Breast epithelium (tissue), 4 donors: ENCODE data around the gene TNFSF15. TPM values are rescaled to one million over a fixed set of nuclear protein-coding genes. Genes with fewer than 3 reads are reported as not detected.

Experiments
- DNase-seq, 2 donors: peaks; one replicate each; pipeline ENCODE4 v3.0.0-alpha.2; 2019; ENCODE audit warnings: low spot score in 2 of 2
- H3K27ac ChIP-seq, 2 donors: fragments of 200-600 bp; sonication (generic) in 1 of 2; one replicate each; pipeline ENCODE4 v1.5.1; 2016 to 2019; ENCODE audit warnings: mild to moderate bottlenecking in 1 of 2
- H3K27me3 ChIP-seq, 2 donors: fragments of 200-600 bp; sonication (generic) in 1 of 2; one replicate each; pipeline versions ENCODE4 v1.5.1 to v1.6.0; 2017 to 2019; ENCODE audit warnings: control low read depth in 1 of 2, mild to moderate bottlenecking in 1 of 2
- H3K36me3 ChIP-seq: fragments of 200-600 bp; one replicate; pipeline ENCODE4 v1.5.1; 2019
- H3K4me1 ChIP-seq, 2 donors: fragments of 200-600 bp; sonication (generic); one replicate each; pipeline ENCODE4 v1.5.1; 2016 to 2019; ENCODE audit warnings: control low read depth in 1 of 2
- H3K4me3 ChIP-seq, 3 donors: fragments of 200-600 bp; sonication (generic); 1 replicate in 2 of 3; 2 replicates in 1 of 3; pipeline ENCODE4 v1.5.1; 2016 to 2019; ENCODE audit warnings: mild to moderate bottlenecking in 3 of 3, moderate library complexity in 2 of 3
- H3K9me3 ChIP-seq, 2 donors: fragments of 200-600 bp; sonication (generic) in 1 of 2; one replicate each; pipeline ENCODE4 v1.5.1; 2016 to 2019; ENCODE audit warnings: control low read depth in 1 of 2
- POLR2A ChIP-seq: fragments of 450-650 bp; IDR thresholded peaks from one replicate; pipeline ENCODE4 v1.6.1; 2016; ENCODE audit warnings: antibody characterized with exemption, mild to moderate bottlenecking, moderate library complexity
- POLR2AphosphoS5 ChIP-seq, 3 donors: sonication (generic); formaldehyde crosslinking; IDR thresholded peaks; one replicate each; pipeline ENCODE4 v1.6.1; 2017; ENCODE audit warnings: antibody characterized with exemption in 3 of 3
- intact Hi-C: fragments of 100-400 bp; cut with DNase I; formaldehyde crosslinking; loops from one replicate; pipeline ENCODE4 v1.15.1; 2023; ENCODE audit warnings: low total_unique reads
- total RNA-seq, 3 donors: library from RNA; depleted of rRNA; stranded (reverse); fragments of >200 nt; gene quantifications; one replicate each; pipeline ENCODE4 v1.1.0, GENCODE V29; 2016
- TF ChIP-seq, protein P1 (sequence below), 3 donors: fragments of 450-650 bp; IDR thresholded peaks; one replicate each; pipeline ENCODE4 v1.5.1; 2016 to 2017; ENCODE audit warnings: antibody characterized with exemption in 3 of 3, mild to moderate bottlenecking in 3 of 3, moderate library complexity in 3 of 3

TNFSF15 gene
- total RNA-seq, 3 donors from 2014 or later: 0.16 to 2.0 (median 0.66) TPM

DNA sequence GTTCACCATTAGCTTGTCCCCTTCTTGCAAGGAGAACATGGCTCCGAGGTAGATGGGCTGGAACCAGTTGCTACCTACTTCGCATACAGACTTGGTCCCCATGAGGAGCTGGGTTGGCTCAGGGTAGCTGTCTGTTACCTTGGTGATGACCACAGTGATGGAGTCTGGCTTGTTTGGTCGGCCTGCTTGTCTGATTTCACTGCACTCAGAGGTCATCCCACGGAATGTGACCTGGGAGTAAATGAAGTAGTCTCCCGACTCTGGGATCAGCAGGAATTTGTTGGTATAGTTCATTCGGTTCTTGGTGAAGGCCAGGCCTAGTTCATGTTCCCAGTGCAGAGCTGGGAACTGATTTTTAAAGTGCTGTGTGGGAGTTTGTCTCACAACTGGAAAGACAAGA lies 15.3 kb downstream of the TNFSF15 start:
- H3K4me1 ChIP-seq: no peaks in the 10 kb centered on the region
- TF ChIP-seq POLR2A: no peak
- TF ChIP-seq, protein P1, sequence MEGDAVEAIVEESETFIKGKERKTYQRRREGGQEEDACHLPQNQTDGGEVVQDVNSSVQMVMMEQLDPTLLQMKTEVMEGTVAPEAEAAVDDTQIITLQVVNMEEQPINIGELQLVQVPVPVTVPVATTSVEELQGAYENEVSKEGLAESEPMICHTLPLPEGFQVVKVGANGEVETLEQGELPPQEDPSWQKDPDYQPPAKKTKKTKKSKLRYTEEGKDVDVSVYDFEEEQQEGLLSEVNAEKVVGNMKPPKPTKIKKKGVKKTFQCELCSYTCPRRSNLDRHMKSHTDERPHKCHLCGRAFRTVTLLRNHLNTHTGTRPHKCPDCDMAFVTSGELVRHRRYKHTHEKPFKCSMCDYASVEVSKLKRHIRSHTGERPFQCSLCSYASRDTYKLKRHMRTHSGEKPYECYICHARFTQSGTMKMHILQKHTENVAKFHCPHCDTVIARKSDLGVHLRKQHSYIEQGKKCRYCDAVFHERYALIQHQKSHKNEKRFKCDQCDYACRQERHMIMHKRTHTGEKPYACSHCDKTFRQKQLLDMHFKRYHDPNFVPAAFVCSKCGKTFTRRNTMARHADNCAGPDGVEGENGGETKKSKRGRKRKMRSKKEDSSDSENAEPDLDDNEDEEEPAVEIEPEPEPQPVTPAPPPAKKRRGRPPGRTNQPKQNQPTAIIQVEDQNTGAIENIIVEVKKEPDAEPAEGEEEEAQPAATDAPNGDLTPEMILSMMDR (IDR thresholded peaks at IDR 0.05): no peak
- no peak for TF ChIP-seq POLR2AphosphoS5 (IDR thresholded peaks at IDR 0.05)
- no peaks in the 10 kb centered on the region for H3K9me3 ChIP-seq
- no peaks in the 10 kb centered on the region for H3K27me3 ChIP-seq
- no peak overlapping the region for H3K4me3 ChIP-seq
- DNase-seq: no peak
- intact Hi-C loops: no loop called here
- no peaks in the 10 kb centered on the region for H3K36me3 ChIP-seq
- no peak overlapping the region for H3K27ac ChIP-seq

DNA sequence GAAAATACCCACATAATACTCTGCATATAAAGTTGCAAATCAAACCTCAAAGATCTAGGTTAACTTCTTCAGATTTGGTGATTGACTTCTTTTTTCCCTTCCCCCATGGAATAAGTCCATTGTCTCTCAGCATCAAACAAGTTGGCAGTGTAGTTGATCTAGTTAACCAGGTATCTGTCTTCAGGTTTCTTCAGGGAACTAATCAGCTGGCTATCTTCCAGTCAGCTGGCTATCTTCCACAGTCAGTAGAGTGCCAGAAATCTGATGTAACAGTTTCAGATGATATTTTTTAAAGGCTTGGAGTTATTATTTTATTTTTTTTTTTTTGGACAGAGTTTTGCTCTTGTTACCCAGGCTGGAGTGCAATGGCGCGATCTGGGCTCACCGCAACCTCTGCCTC lies 16.8 kb downstream of the TNFSF15 start:
- TF ChIP-seq POLR2A (no peak), POLR2AphosphoS5 (IDR thresholded peaks at IDR 0.05) (no peak)
- TF ChIP-seq, protein P1 (IDR thresholded peaks at IDR 0.05): no peak
- Histone ChIP-seq H3K36me3 (no peaks in the 10 kb centered on the region), H3K9me3 (no peaks in the 10 kb centered on the region), H3K27ac (peak overlapping the region in 1 of 2 donors; percentile 60), H3K4me3 (no peak overlapping the region), H3K27me3 (no peaks in the 10 kb centered on the region), H3K4me1 (no peaks in the 10 kb centered on the region)
- DNase-seq: no peak
- intact Hi-C loops: no loop called here

DNA sequence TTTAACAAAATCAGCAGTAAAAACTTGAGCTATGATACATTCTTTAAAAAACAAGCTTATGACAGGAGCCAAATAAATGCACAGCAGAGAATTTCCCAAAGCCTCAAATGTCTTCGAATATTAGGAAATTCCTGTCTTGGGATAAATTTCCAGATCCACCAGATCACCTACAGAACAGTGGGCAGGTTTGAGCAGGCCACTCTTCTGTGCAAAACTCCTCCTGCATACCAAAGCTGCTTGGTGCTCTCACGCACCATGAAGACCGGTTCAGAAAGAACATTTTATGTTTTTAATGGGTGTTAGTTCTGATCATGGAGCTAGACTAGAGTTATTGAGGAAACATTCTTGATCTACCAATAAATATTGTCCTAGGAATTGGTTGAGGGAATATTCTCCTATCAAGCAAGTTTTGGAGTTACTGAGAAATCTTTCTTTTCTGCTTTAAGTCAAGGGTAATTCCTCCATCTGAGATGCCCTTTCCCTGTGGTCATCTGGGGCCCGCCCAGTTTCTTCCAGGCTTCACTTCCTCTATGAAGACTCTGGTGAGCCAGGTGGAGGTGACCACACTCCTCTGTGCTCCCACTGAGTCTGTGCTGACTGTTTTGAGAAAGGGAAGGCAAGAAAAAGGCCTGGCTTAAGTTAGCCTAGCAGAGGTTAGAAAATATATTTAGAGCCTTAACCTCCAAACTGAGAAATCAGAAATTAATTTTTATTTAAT lies 17.9 kb downstream of the TNFSF15 start:
- intact Hi-C loops: no loop called here
- Histone ChIP-seq H3K4me3 (no peak overlapping the region), H3K9me3 (no peaks in the 10 kb centered on the region), H3K27ac (peak overlapping the region; percentile 59 to 60), H3K4me1 (no peaks in the 10 kb centered on the region), H3K27me3 (no peaks in the 10 kb centered on the region), H3K36me3 (no peaks in the 10 kb centered on the region)
- peak in 1 of 2 donors; percentile 43 for DNase-seq
- no peak for TF ChIP-seq POLR2AphosphoS5 (IDR thresholded peaks at IDR 0.05)
- TF ChIP-seq, protein P1 (IDR thresholded peaks at IDR 0.05): no peak
- no peak for TF ChIP-seq POLR2A

- Histone ChIP-seq H3K4me3 (no peak overlapping the region), H3K36me3 (no peaks in the 10 kb centered on the region), H3K27ac (peak overlapping the region; percentile 26 to 60), H3K9me3 (no peaks in the 10 kb centered on the region), H3K27me3 (no peaks in the 10 kb centered on the region), H3K4me1 (no peaks in the 10 kb centered on the region)
- intact Hi-C loops: no loop called here
- no peak for TF ChIP-seq POLR2AphosphoS5 (IDR thresholded peaks at IDR 0.05)
- TF ChIP-seq, protein P1 (IDR thresholded peaks at IDR 0.05): no peak
- no peak for TF ChIP-seq POLR2A
- no peak for DNase-seq
Observed at GRCh38 chr9:114787214-114787613, 18.6 kb downstream of the TNFSF15 start.

GRCh38 chr9:114785866-114786650 lies 19.8 kb downstream of the TNFSF15 start:
- Histone ChIP-seq H3K27ac (no peak overlapping the region), H3K4me3 (no peak overlapping the region), H3K36me3 (no peaks in the 10 kb centered on the region), H3K4me1 (no peaks in the 10 kb centered on the region), H3K9me3 (no peaks in the 10 kb centered on the region), H3K27me3 (no peaks in the 10 kb centered on the region)
- TF ChIP-seq POLR2AphosphoS5 (IDR thresholded peaks at IDR 0.05): no peak
- TF ChIP-seq, protein P1 (IDR thresholded peaks at IDR 0.05): no peak
- TF ChIP-seq POLR2A: no peak
- intact Hi-C loops: no loop called here
- no peak for DNase-seq
